Smooth muscle cell (in vitro differentiated cells): ENCODE measurements around the gene CD274. TPM values are rescaled to one million over a fixed set of nuclear protein-coding genes. Genes with fewer than 3 reads are reported as not detected.

ENCODE experiments used
- DNase-seq: peaks from one replicate; lab custom pipeline; 2025; ENCODE audit not compliant: unreplicated experiment; lab: John Stamatoyannopoulos, UW
- H2AFZ ChIP-seq: fragments of 200-600 bp; sonication (generic); 2 replicates; pipeline ENCODE4 v1.6.0; 2016; ENCODE audit warnings: antibody characterized with exemption, low read depth, mild to moderate bottlenecking
- H3F3A ChIP-seq: fragments of 200-600 bp; sonication (generic); 2 replicates; pipeline ENCODE4 v1.6.0; 2017; ENCODE audit warnings: antibody characterized with exemption, low read depth
- H3K27ac ChIP-seq: fragments of 200-600 bp; sonication (generic); 2 replicates; pipeline ENCODE4 v1.5.1; 2016; ENCODE audit warnings: low read depth, mild to moderate bottlenecking
- H3K27me3 ChIP-seq: fragments of 200-600 bp; sonication (generic); 2 replicates; pipeline ENCODE4 v1.6.1; 2016; ENCODE audit warnings: low read depth, mild to moderate bottlenecking
- H3K36me3 ChIP-seq: fragments of 200-600 bp; sonication (generic); 2 replicates; pipeline ENCODE4 v1.5.1; 2016; ENCODE audit warnings: low read depth
- H3K4me1 ChIP-seq: fragments of 200-600 bp; sonication (generic); 2 replicates; pipeline ENCODE4 v1.5.1; 2016; ENCODE audit warnings: low read depth
- H3K4me2 ChIP-seq: fragments of 200-600 bp; sonication (generic); 2 replicates; pipeline ENCODE4 v1.6.0; 2016; ENCODE audit warnings: mild to moderate bottlenecking
- H3K4me3 ChIP-seq: fragments of 200-600 bp; sonication (generic); 2 replicates; pipeline ENCODE4 v1.5.1; 2016; ENCODE audit warnings: mild to moderate bottlenecking
- H3K79me2 ChIP-seq: fragments of 200-600 bp; sonication (generic); 2 replicates; pipeline ENCODE4 v1.6.0; 2016; ENCODE audit warnings: low read depth, mild to moderate bottlenecking
- H3K9ac ChIP-seq: fragments of 200-600 bp; sonication (generic); 2 replicates; pipeline ENCODE4 v1.6.0; 2016; ENCODE audit warnings: low read depth
- H3K9me3 ChIP-seq: fragments of 200-600 bp; sonication (generic); replicated peaks from 2 replicates; pipeline ENCODE4 v1.5.1; 2016; ENCODE audit warnings: low read depth
- H4K20me1 ChIP-seq: fragments of 200-600 bp; sonication (generic); 2 replicates; pipeline ENCODE4 v1.6.0; 2016; ENCODE audit warnings: low read depth
- CTCF ChIP-seq: fragments of 200-600 bp; sonication (generic); IDR thresholded peaks from 2 replicates; pipeline ENCODE4 v1.5.1; 2017; ENCODE audit warnings: borderline replicate concordance, mild to moderate bottlenecking, antibody characterized with exemption; ENCODE audit not compliant: insufficient read depth, poor library complexity, severe bottlenecking
- WGBS: methylation state at CpG from one replicate; pipeline ENCODE4 v1.1.7; 2016; ENCODE audit warnings: low lambda C conversion rate; 5-methylcytosine and 5-hydroxymethylcytosine counted together
- polyA plus RNA-seq: library from polyadenylated mRNA; unstranded; fragments of >200 nt; fragmentation: Nextera tagmentation; extraction: Ambion mirVana; gene quantifications from 2 replicates; pipeline ENCODE4 v1.2.1, GENCODE V29; 2016
- total RNA-seq: library from RNA; depleted of rRNA; stranded (reverse); fragments of >200 nt; gene quantifications from 2 replicates; pipeline ENCODE4 v1.2.3, GENCODE V29; 2014

CD274 gene
- total and polyA plus RNA-seq, 2 experiments from 2014 or later = 2.3 to 4.0 TPM

GRCh38 chr9:5453004-5453403, 2.7 kb downstream of the CD274 start:
- Histone ChIP-seq H3K4me3 (no peak overlapping the region), H3K79me2 (no peaks in the 10 kb centered on the region), H2AFZ (no peak overlapping the region), H3K36me3 (no peaks in the 10 kb centered on the region), H3K9me3 (no peaks in the 10 kb centered on the region), H3K27me3 (no peaks in the 10 kb centered on the region), H3K4me2 (no peak overlapping the region), H3K4me1 (peaks cover 4% of the 10 kb centered on the region), H3K9ac (no peak overlapping the region), H3K27ac (no peak overlapping the region), H3F3A (no peaks in the 10 kb centered on the region), H4K20me1 (no peaks in the 10 kb centered on the region)
- 93% methylated on average over 2 of the region's 2 CpGs for WGBS
- TF ChIP-seq CTCF = no peak
- no peak for DNase-seq

- H3K4me2 ChIP-seq = no peak overlapping the region
- TF ChIP-seq CTCF = no peak
- no peaks in the 10 kb centered on the region for H3F3A ChIP-seq
- DNase-seq = no peak
- peaks cover 4% of the 10 kb centered on the region for H3K4me1 ChIP-seq
- H3K9ac ChIP-seq = no peak overlapping the region
- H2AFZ ChIP-seq = no peak overlapping the region
- H3K27me3 ChIP-seq = no peaks in the 10 kb centered on the region
- H3K9me3 ChIP-seq = no peaks in the 10 kb centered on the region
- H3K79me2 ChIP-seq = no peaks in the 10 kb centered on the region
- H3K36me3 ChIP-seq = no peaks in the 10 kb centered on the region
- H3K27ac ChIP-seq = no peak overlapping the region
- no peak overlapping the region for H3K4me3 ChIP-seq
- no peaks in the 10 kb centered on the region for H4K20me1 ChIP-seq
- WGBS = 58% methylated on average over 2 of the region's 2 CpGs
Measured at GRCh38 chr9:5453673-5454072, 3.3 kb downstream of the CD274 start.

GRCh38 chr9:5455181-5455580, 4.8 kb downstream of the CD274 start:
- Histone ChIP-seq H3K4me2 (no peak overlapping the region), H3K9me3 (no peaks in the 10 kb centered on the region), H3F3A (no peaks in the 10 kb centered on the region), H3K36me3 (no peaks in the 10 kb centered on the region), H4K20me1 (no peaks in the 10 kb centered on the region), H3K27ac (peak overlapping the region; percentile 9), H3K4me3 (no peak overlapping the region), H2AFZ (no peak overlapping the region), H3K9ac (no peak overlapping the region), H3K79me2 (no peaks in the 10 kb centered on the region), H3K27me3 (no peaks in the 10 kb centered on the region), H3K4me1 (no peaks in the 10 kb centered on the region)
- 44% methylated on average over 2 of the region's 2 CpGs for WGBS
- TF ChIP-seq CTCF = no peak
- DNase-seq = no peak

GRCh38 chr9:5459289-5459829, 9.0 kb downstream of the CD274 start:
- Histone ChIP-seq H3K9me3 (no peaks in the 10 kb centered on the region), H3K27me3 (no peaks in the 10 kb centered on the region), H3K79me2 (no peaks in the 10 kb centered on the region), H3K27ac (no peak overlapping the region), H3K4me1 (no peaks in the 10 kb centered on the region), H3K36me3 (no peaks in the 10 kb centered on the region), H3K9ac (no peak overlapping the region), H4K20me1 (no peaks in the 10 kb centered on the region), H2AFZ (no peak overlapping the region), H3K4me2 (no peak overlapping the region), H3F3A (no peaks in the 10 kb centered on the region), H3K4me3 (no peak overlapping the region)
- no peak for DNase-seq
- WGBS = 84% methylated on average over 4 of the region's 4 CpGs
- TF ChIP-seq CTCF = no peak
